ENCODE data around the gene TEPSIN. TPM values are rescaled to one million over a fixed set of nuclear protein-coding genes. Genes with fewer than 3 reads are reported as not detected.
A peak's percentile ranks its signal among the peaks of the same experiment; 100 is the strongest.

The TEPSIN gene
- total and polyA plus RNA-seq, 5 donors from 2014 or later, result 2.1 to 113 (median 6.2) TPM

DNA sequence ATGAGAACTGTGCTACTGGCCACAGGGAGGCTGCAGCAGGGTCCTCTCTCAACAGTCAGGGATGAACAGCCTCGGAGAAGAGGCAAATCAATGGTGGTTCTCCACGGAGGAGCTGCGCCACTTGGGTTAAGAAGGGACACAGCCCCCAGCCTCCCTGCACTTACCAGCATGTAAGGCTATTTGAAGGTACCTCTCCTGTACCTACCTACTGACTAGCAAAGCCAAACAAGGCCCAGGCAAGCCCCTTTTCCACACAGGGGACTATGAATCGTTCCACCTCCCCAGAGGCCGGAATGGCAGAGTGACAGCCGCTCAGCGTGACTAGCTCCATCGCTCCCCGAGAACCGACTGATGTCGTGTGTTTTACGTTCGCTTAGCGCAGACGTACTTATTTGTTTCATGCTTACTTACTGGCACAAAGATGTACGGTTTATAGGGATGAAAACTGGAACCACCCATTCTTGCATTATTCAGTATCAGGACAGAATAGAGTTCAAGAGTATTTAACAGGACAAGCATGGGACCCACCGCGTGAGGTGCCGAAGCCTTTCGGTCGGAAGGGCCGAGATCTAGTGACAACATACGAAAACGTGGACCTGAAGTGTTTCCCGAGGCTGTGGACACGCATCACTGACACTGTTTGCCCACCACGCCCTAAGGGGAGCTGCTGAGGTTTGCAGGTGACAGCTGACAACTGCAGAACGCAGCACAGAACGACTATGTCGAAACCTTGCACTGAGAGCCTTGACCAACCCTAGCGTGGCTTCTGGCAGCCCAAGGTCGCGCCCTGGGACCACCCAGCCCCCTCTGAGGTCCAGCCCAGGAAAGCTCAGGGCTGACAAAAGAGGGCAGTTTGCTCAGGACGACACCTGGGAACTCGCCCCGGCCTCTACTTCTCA lies 1.0 kb downstream of the TEPSIN start:
- H3K4me1 ChIP-seq (ENCODE audit: control insufficient read depth, insufficient read depth, low read length, poor library complexity, severe bottlenecking), result peaks cover 33% of the 10 kb centered on the region
- Mint-ChIP-seq H3K36me3 (peaks cover 10% of the 10 kb centered on the region), H3K27ac (peak overlapping the region; percentile 43 to 82 (median 75)), H3K4me1 (peaks cover 5 to 46% (median 28%) of the 10 kb centered on the region in 4 donors), H3K27me3 (no peaks in the 10 kb centered on the region), H3K4me3 (peak overlapping the region; percentile 87 to 99 (median 95)), H3K9me3 (no peaks in the 10 kb centered on the region)
- no peaks in the 10 kb centered on the region for H3K27me3 ChIP-seq (ENCODE audit: control insufficient read depth, insufficient read depth, low read length)
- H3K27ac ChIP-seq (ENCODE audit: insufficient read depth, low read length, poor library complexity, severe bottlenecking), result peak overlapping the region; percentile 66
- no peaks in the 10 kb centered on the region for H3K36me3 ChIP-seq (ENCODE audit: control insufficient read depth, insufficient read depth, low read length)
- DNase-seq (peak in 1 of 3 donors; percentile 21), ATAC-seq (ENCODE audit: low read depth in 2 of 2) (no peak)
- H3K9me3 ChIP-seq (ENCODE audit: control insufficient read depth in 2 of 2, low read length in 2 of 2), result no peaks in the 10 kb centered on the region
- peak overlapping the region; percentile 76 for H3K4me3 ChIP-seq (ENCODE audit: low read depth, low read length)

GRCh38 chr17:81236784-81237183 lies 2.1 kb downstream of the TEPSIN start:
- Histone ChIP-seq H3K36me3 (ENCODE audit: control insufficient read depth, insufficient read depth, low read length) (peaks cover 5% of the 10 kb centered on the region), H3K27ac (ENCODE audit: insufficient read depth, low read length, poor library complexity, severe bottlenecking) (no peak overlapping the region), H3K4me3 (ENCODE audit: low read depth, low read length) (no peak overlapping the region), H3K27me3 (ENCODE audit: control insufficient read depth, insufficient read depth, low read length) (no peaks in the 10 kb centered on the region), H3K4me1 (ENCODE audit: control insufficient read depth, insufficient read depth, low read length, poor library complexity, severe bottlenecking) (peaks cover 33% of the 10 kb centered on the region), H3K9me3 (ENCODE audit: control insufficient read depth in 2 of 2, low read length in 2 of 2) (no peaks in the 10 kb centered on the region)
- no peak for ATAC-seq (ENCODE audit: low read depth in 2 of 2)
- DNase-seq, result no peak
- H3K9me3 Mint-ChIP-seq, result no peaks in the 10 kb centered on the region
- H3K4me3 Mint-ChIP-seq, result peak overlapping the region in 2 of 4 donors; percentile 26 to 99
- H3K27ac Mint-ChIP-seq, result no peak overlapping the region
- H3K36me3 Mint-ChIP-seq, result peaks cover 10% of the 10 kb centered on the region
- H3K4me1 Mint-ChIP-seq, result peaks cover 5 to 41% (median 26%) of the 10 kb centered on the region in 4 donors
- no peaks in the 10 kb centered on the region for H3K27me3 Mint-ChIP-seq

DNA sequence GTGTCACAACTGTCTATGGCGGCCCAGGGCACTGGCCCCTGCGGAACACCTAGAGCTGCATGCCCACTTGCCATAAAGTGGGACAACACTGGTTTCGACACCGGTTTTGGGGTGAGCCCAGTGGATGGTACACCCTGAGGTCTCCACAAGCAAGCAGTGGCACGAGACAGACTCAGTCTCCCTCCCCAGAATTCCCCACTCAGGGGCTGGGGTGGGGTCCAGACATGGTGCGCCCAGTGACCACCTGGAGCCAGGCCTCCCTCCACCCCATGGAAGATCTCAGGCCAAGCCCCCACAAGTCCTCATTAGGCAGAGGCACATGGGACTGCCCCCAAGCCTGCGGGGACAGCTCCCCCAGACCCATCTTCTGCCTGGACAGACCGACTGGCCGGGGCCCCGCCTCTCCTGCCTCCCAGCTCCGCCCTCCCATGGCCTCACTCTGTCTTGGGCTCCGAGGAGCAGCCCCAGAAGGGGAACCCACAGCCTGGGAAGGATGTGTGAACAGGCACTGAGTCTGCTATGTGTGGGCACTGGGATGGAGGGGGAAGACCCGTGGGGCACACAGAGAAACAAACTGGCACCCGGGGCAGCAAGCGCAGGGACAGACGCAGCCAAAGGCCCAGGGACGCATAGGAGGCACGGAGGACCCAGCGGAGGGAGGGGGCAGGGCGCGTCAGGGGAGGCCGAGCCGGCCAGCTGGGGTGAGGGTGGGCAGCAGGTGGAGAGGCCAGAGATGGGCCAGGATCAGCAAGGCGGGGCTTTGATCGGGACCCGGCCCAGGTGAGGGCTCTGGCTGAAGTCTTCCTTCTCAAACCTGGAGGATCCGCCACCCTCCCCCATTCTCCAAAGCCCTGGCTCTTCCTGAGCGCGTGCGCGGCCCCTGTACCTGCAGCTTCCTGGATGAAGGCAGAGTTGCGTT lies 2.8 kb downstream of the TEPSIN start:
- Histone ChIP-seq H3K27me3 (ENCODE audit: control insufficient read depth, insufficient read depth, low read length) (no peaks in the 10 kb centered on the region), H3K9me3 (ENCODE audit: control insufficient read depth in 2 of 2, low read length in 2 of 2) (no peaks in the 10 kb centered on the region), H3K36me3 (ENCODE audit: control insufficient read depth, insufficient read depth, low read length) (peaks cover 5% of the 10 kb centered on the region), H3K4me3 (ENCODE audit: low read depth, low read length) (no peak overlapping the region), H3K27ac (ENCODE audit: insufficient read depth, low read length, poor library complexity, severe bottlenecking) (no peak overlapping the region), H3K4me1 (ENCODE audit: control insufficient read depth, insufficient read depth, low read length, poor library complexity, severe bottlenecking) (peaks cover 33% of the 10 kb centered on the region)
- Mint-ChIP-seq H3K4me3 (peak overlapping the region in 3 of 4 donors; percentile 47 to 69 (median 52)), H3K36me3 (peaks cover 10% of the 10 kb centered on the region), H3K27me3 (no peaks in the 10 kb centered on the region), H3K4me1 (peaks cover 5 to 36% (median 23%) of the 10 kb centered on the region in 4 donors), H3K27ac (peak overlapping the region in 1 of 3 donors; percentile 90), H3K9me3 (no peaks in the 10 kb centered on the region)
- no peak for DNase-seq
- ATAC-seq (ENCODE audit: low read depth in 2 of 2), result no peak

GRCh38 chr17:81234940-81235821 lies 3.7 kb downstream of the TEPSIN start:
- Histone ChIP-seq H3K9me3 (ENCODE audit: control insufficient read depth in 2 of 2, low read length in 2 of 2) (no peaks in the 10 kb centered on the region), H3K27me3 (ENCODE audit: control insufficient read depth, insufficient read depth, low read length) (no peaks in the 10 kb centered on the region), H3K36me3 (ENCODE audit: control insufficient read depth, insufficient read depth, low read length) (peaks cover 13% of the 10 kb centered on the region), H3K27ac (ENCODE audit: insufficient read depth, low read length, poor library complexity, severe bottlenecking) (no peak overlapping the region), H3K4me3 (ENCODE audit: low read depth, low read length) (no peak overlapping the region), H3K4me1 (ENCODE audit: control insufficient read depth, insufficient read depth, low read length, poor library complexity, severe bottlenecking) (peaks cover 27% of the 10 kb centered on the region)
- Mint-ChIP-seq H3K9me3 (no peaks in the 10 kb centered on the region), H3K4me3 (peak overlapping the region in 2 of 4 donors; percentile 19 to 59), H3K36me3 (peaks cover 12% of the 10 kb centered on the region), H3K27ac (peak overlapping the region in 2 of 3 donors; percentile 56 to 95), H3K4me1 (peaks cover 5 to 30% (median 19%) of the 10 kb centered on the region in 4 donors), H3K27me3 (no peaks in the 10 kb centered on the region)
- no peak for ATAC-seq (ENCODE audit: low read depth in 2 of 2)
- no peak for DNase-seq

- ATAC-seq (ENCODE audit: low read depth in 2 of 2) (no peak), DNase-seq (no peak)
- Mint-ChIP-seq H3K36me3 (peaks cover 19% of the 10 kb centered on the region), H3K27me3 (no peaks in the 10 kb centered on the region), H3K4me1 (peaks cover 5 to 28% (median 21%) of the 10 kb centered on the region in 4 donors), H3K4me3 (peak overlapping the region in 2 of 4 donors; percentile 19 to 59), H3K9me3 (no peaks in the 10 kb centered on the region), H3K27ac (peak overlapping the region in 1 of 3 donors; percentile 56)
- H3K36me3 ChIP-seq (ENCODE audit: control insufficient read depth, insufficient read depth, low read length), result peaks cover 17% of the 10 kb centered on the region
- no peaks in the 10 kb centered on the region for H3K9me3 ChIP-seq (ENCODE audit: control insufficient read depth in 2 of 2, low read length in 2 of 2)
- H3K4me1 ChIP-seq (ENCODE audit: control insufficient read depth, insufficient read depth, low read length, poor library complexity, severe bottlenecking), result peaks cover 21% of the 10 kb centered on the region
- no peak overlapping the region for H3K27ac ChIP-seq (ENCODE audit: insufficient read depth, low read length, poor library complexity, severe bottlenecking)
- no peaks in the 10 kb centered on the region for H3K27me3 ChIP-seq (ENCODE audit: control insufficient read depth, insufficient read depth, low read length)
- no peak overlapping the region for H3K4me3 ChIP-seq (ENCODE audit: low read depth, low read length)
These were observed 4.4 kb downstream of the TEPSIN start for GRCh38 chr17:81234506-81234855.

- no peak for ATAC-seq (ENCODE audit: low read depth in 2 of 2)
- Histone ChIP-seq H3K4me1 (ENCODE audit: control insufficient read depth, insufficient read depth, low read length, poor library complexity, severe bottlenecking) (peaks cover 21% of the 10 kb centered on the region), H3K27ac (ENCODE audit: insufficient read depth, low read length, poor library complexity, severe bottlenecking) (no peak overlapping the region), H3K36me3 (ENCODE audit: control insufficient read depth, insufficient read depth, low read length) (peaks cover 17% of the 10 kb centered on the region), H3K9me3 (ENCODE audit: control insufficient read depth in 2 of 2, low read length in 2 of 2) (no peaks in the 10 kb centered on the region), H3K4me3 (ENCODE audit: low read depth, low read length) (no peak overlapping the region), H3K27me3 (ENCODE audit: control insufficient read depth, insufficient read depth, low read length) (no peaks in the 10 kb centered on the region)
- Mint-ChIP-seq H3K4me3 (no peak overlapping the region), H3K4me1 (peaks cover 2 to 24% (median 20%) of the 10 kb centered on the region in 4 donors), H3K27ac (no peak overlapping the region), H3K9me3 (no peaks in the 10 kb centered on the region), H3K36me3 (peaks cover 19% of the 10 kb centered on the region), H3K27me3 (no peaks in the 10 kb centered on the region)
- no peak for DNase-seq
These were observed 4.9 kb downstream of the TEPSIN start for GRCh38 chr17:81233811-81234505.

All from CD4-positive, CD25-positive, alpha-beta regulatory T cell (primary cell).